ENCODE data around the gene SRD5A3. TPM values are rescaled to one million over a fixed set of nuclear protein-coding genes. Genes with fewer than 3 reads are reported as not detected.
"Not testable (repeated sequence)": the region's sequence is repeated elsewhere in the genome, so short reads cannot be mapped to it uniquely, and the experiment has no call there.

The SRD5A3 gene
- total RNA-seq, 4 donors from 2014 or later = 1.2 to 13.5 (median 4.9) TPM

- in situ Hi-C loops (cut with MboI; ENCODE audit: low pct_ligation_motif_present in 1 of 4, low pct_unique_long_range_greater_than_20kb in 1 of 4, low sequenced_read_pairs in 3 of 4) (loop anchor here in 2 of 4 donors (10.0 to 25.0 kb wide), 3 partner anchors 203 to 510 kb away; partner anchors contain the start of gene EXOC1 (in 1 of the 2)), intact Hi-C loops (cut with DNase I; ENCODE audit: low total_unique reads) (no loop called here)
- no peaks in the 10 kb centered on the region for H3K27me3 ChIP-seq
- no peak for TF ChIP-seq EP300 (IDR thresholded peaks at IDR 0.05; ENCODE audit: low read depth)
- no peak for TF ChIP-seq POLR2AphosphoS5 (IDR thresholded peaks at IDR 0.05)
- no peak for TF ChIP-seq POLR2A (IDR thresholded peaks at IDR 0.05)
- no peak for TF ChIP-seq CTCF (IDR thresholded peaks at IDR 0.05)
- H3K27ac ChIP-seq = no peak overlapping the region
- DNase-seq = no peak
- no peaks in the 10 kb centered on the region for H3K36me3 ChIP-seq
- H3K4me3 ChIP-seq = no peak overlapping the region
- H3K4me1 ChIP-seq = peaks cover 0 to 14% (median 7%) of the 10 kb centered on the region in 4 donors
- H3K9me3 ChIP-seq = no peaks in the 10 kb centered on the region
Measured at GRCh38 chr4:55351824-55352223, 5.8 kb downstream of the SRD5A3 start.

GRCh38 chr4:55352726-55353125, 6.7 kb downstream of the SRD5A3 start:
- WGBS, 2 donors (ENCODE audit: low coverage in 1 of 2) = 92 to 100% methylated on average over 2 of the region's 2 CpGs
- TF ChIP-seq POLR2AphosphoS5 (IDR thresholded peaks at IDR 0.05) = no peak
- TF ChIP-seq EP300 (IDR thresholded peaks at IDR 0.05; ENCODE audit: low read depth) = no peak
- no peak for TF ChIP-seq CTCF (IDR thresholded peaks at IDR 0.05)
- no peak for TF ChIP-seq POLR2A (IDR thresholded peaks at IDR 0.05)
- no peak overlapping the region for H3K4me3 ChIP-seq
- peaks cover 0 to 6% (median 1%) of the 10 kb centered on the region in 4 donors for H3K4me1 ChIP-seq
- no peak for DNase-seq
- H3K27me3 ChIP-seq = no peaks in the 10 kb centered on the region
- H3K27ac ChIP-seq = no peak overlapping the region
- no peaks in the 10 kb centered on the region for H3K36me3 ChIP-seq
- no peaks in the 10 kb centered on the region for H3K9me3 ChIP-seq
- intact Hi-C loops (cut with DNase I; ENCODE audit: low total_unique reads) = no loop called here
- in situ Hi-C loops (cut with MboI; ENCODE audit: low pct_ligation_motif_present in 1 of 4, low pct_unique_long_range_greater_than_20kb in 1 of 4, low sequenced_read_pairs in 3 of 4) = loop anchor here in 2 of 4 donors (10.0 to 25.0 kb wide), 3 partner anchors 202 to 510 kb away; partner anchors contain the start of gene EXOC1 (in 1 of the 2)

GRCh38 chr4:55353228-55353747, 7.2 kb downstream of the SRD5A3 start:
- in situ Hi-C loops (cut with MboI; ENCODE audit: low pct_ligation_motif_present in 1 of 4, low pct_unique_long_range_greater_than_20kb in 1 of 4, low sequenced_read_pairs in 3 of 4) = loop anchor here in 2 of 4 donors (10.0 to 25.0 kb wide), 3 partner anchors 202 to 509 kb away; partner anchors contain the start of gene EXOC1 (in 1 of the 2)

GRCh38 chr4:55354648-55355047, 8.6 kb downstream of the SRD5A3 start:
- in situ Hi-C loops (cut with MboI; ENCODE audit: low pct_ligation_motif_present in 1 of 4, low pct_unique_long_range_greater_than_20kb in 1 of 4, low sequenced_read_pairs in 3 of 4) = loop anchor here in 2 of 4 donors (10.0 to 25.0 kb wide), 3 partner anchors 200 to 508 kb away; partner anchors contain the start of gene EXOC1 (in 1 of the 2)
- Histone ChIP-seq H3K9me3 (no peaks in the 10 kb centered on the region), H3K4me3 (no peak overlapping the region), H3K4me1 (peaks cover 0 to 20% (median 15%) of the 10 kb centered on the region in 4 donors), H3K27me3 (no peaks in the 10 kb centered on the region), H3K36me3 (no peaks in the 10 kb centered on the region), H3K27ac (no peak overlapping the region)
- DNase-seq = no peak
- intact Hi-C loops (cut with DNase I; ENCODE audit: low total_unique reads) = no loop called here
- no peak for TF ChIP-seq POLR2A (IDR thresholded peaks at IDR 0.05)
- TF ChIP-seq EP300 (IDR thresholded peaks at IDR 0.05; ENCODE audit: low read depth) = no peak
- no peak for TF ChIP-seq CTCF (IDR thresholded peaks at IDR 0.05)
- TF ChIP-seq POLR2AphosphoS5 (IDR thresholded peaks at IDR 0.05) = no peak
- WGBS, 2 donors (ENCODE audit: low coverage in 1 of 2) = 87 to 94% methylated on average over 8 of the region's 8 CpGs

More at GRCh38 chr4:55353228-55353747, 7.2 kb downstream of the SRD5A3 start:
- H3K27me3 ChIP-seq; H3K9me3 ChIP-seq; DNase-seq; H3K4me3 ChIP-seq; intact Hi-C loops (cut with DNase I; ENCODE audit: low total_unique reads); H3K36me3 ChIP-seq; H3K4me1 ChIP-seq; H3K27ac ChIP-seq: not testable (repeated sequence)
- WGBS, 2 donors (ENCODE audit: low coverage in 1 of 2) = 94 to 97% methylated on average over 3 to 13 of the region's 13 CpGs
